ENCODE data around the gene THAP10. TPM values are rescaled to one million over a fixed set of nuclear protein-coding genes. Genes with fewer than 3 reads are reported as not detected.

THAP10 gene
- polyA plus RNA-seq, 3 donors, result 0.12 to 0.30 (median 0.15) TPM

DNA sequence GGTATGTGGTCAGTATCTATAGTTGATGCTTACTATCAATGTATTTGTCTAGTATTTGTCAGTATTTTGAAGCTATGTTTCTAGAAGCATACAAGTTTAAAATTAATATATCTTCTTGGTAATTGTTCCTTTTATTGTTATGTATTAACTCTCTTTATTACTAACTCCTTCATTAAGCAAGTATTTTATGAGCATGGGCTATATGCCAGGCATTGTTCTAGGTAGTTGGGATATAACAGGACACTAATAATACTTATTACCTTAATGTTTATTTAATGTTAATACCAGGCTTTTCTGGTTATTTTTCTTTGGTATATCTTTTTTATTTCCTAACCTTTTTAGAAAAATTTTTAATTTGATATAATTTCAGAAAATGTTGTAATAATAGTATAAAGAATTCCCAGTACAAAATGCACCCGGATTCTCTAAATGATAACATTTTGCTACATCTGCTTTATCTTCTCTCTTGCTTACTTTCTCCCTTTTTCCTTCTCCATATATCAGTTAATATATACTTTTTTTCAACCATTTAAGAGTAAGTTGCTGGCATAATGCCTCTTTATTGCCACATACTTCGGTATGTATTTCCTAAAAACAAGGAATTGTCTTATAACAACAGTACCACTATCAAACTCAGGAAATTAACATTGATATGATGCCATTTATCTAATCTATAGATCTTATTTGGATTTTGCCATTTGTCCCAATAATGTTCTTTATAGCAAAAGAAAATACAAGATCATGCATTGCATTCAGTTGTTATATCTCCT lies 31.3 kb upstream of the THAP10 start:
- no peaks in the 10 kb centered on the region for H3K36me3 ChIP-seq (replicated peaks in 1 of 2; ENCODE audit: control insufficient read depth in 1 of 2, insufficient read depth in 2 of 2, low read length in 2 of 2)
- H3K4me2 ChIP-seq (replicated peaks; ENCODE audit: extremely low read depth, low read length, poor library complexity, severe bottlenecking), result no peak overlapping the region
- H3K4me3 Mint-ChIP-seq, result no peak overlapping the region
- H3K4me3 ChIP-seq (replicated peaks in 1 of 3; ENCODE audit: low read depth in 2 of 3, low read length in 3 of 3), result no peak overlapping the region
- H3K27ac ChIP-seq (ENCODE audit: low read depth in 1 of 2, low read length in 2 of 2), result no peak overlapping the region
- H4K20me1 ChIP-seq (ENCODE audit: insufficient read depth, low read length), result no peaks in the 10 kb centered on the region
- H3K9ac ChIP-seq (ENCODE audit: insufficient read depth, low read length, poor library complexity, severe bottlenecking), result no peak overlapping the region
- H3K27me3 ChIP-seq (ENCODE audit: control insufficient read depth in 2 of 2, insufficient read depth in 2 of 2, low read length in 2 of 2), result no peaks in the 10 kb centered on the region
- intact Hi-C loops (cut with micrococcal nuclease), result no loop called here
- H2AFZ ChIP-seq (ENCODE audit: insufficient read depth, low read depth, low read length, poor library complexity, severe bottlenecking), result no peak overlapping the region
- H3K9me3 ChIP-seq (replicated peaks in 1 of 2; ENCODE audit: control insufficient read depth in 1 of 2, insufficient read depth in 1 of 2, low read length in 2 of 2), result no peaks in the 10 kb centered on the region
- peaks cover 0 to 7% (median 3%) of the 10 kb centered on the region in 7 donors for H3K9me3 Mint-ChIP-seq
- H3K27me3 Mint-ChIP-seq (ENCODE audit: low read depth in 3 of 3), result peaks cover 0 to 6% (median 5%) of the 10 kb centered on the region in 3 donors
- no CpG with 5 or more reads among the region's 2 CpGs for WGBS (ENCODE audit: insufficient coverage)
- no peaks in the 10 kb centered on the region for H3K79me2 ChIP-seq (ENCODE audit: insufficient read depth, low read length)
- H3K4me1 ChIP-seq (ENCODE audit: control insufficient read depth in 1 of 2, insufficient read depth in 2 of 2, low read length in 2 of 2), result no peaks in the 10 kb centered on the region
- H3K27ac Mint-ChIP-seq, result no peak overlapping the region
- TF ChIP-seq CTCF (IDR thresholded peaks at IDR 0.05), result no peak
- H3K4me1 Mint-ChIP-seq, result peaks cover 11% of the 10 kb centered on the region
- no peaks in the 10 kb centered on the region for H3K36me3 Mint-ChIP-seq
- DNase-seq, result no peak

- no peak for DNase-seq
- Histone ChIP-seq H3K4me2 (replicated peaks; ENCODE audit: extremely low read depth, low read length, poor library complexity, severe bottlenecking) (no peak overlapping the region), H3K27me3 (ENCODE audit: control insufficient read depth in 2 of 2, insufficient read depth in 2 of 2, low read length in 2 of 2) (no peaks in the 10 kb centered on the region), H3K9me3 (replicated peaks in 1 of 2; ENCODE audit: control insufficient read depth in 1 of 2, insufficient read depth in 1 of 2, low read length in 2 of 2) (peaks cover 8 to 11% of the 10 kb centered on the region in 2 donors), H3K79me2 (ENCODE audit: insufficient read depth, low read length) (no peaks in the 10 kb centered on the region), H2AFZ (ENCODE audit: insufficient read depth, low read depth, low read length, poor library complexity, severe bottlenecking) (no peak overlapping the region), H4K20me1 (ENCODE audit: insufficient read depth, low read length) (no peaks in the 10 kb centered on the region), H3K27ac (ENCODE audit: low read depth in 1 of 2, low read length in 2 of 2) (no peak overlapping the region), H3K4me3 (replicated peaks in 1 of 3; ENCODE audit: low read depth in 2 of 3, low read length in 3 of 3) (no peak overlapping the region), H3K4me1 (ENCODE audit: control insufficient read depth in 1 of 2, insufficient read depth in 2 of 2, low read length in 2 of 2) (no peaks in the 10 kb centered on the region), H3K36me3 (replicated peaks in 1 of 2; ENCODE audit: control insufficient read depth in 1 of 2, insufficient read depth in 2 of 2, low read length in 2 of 2) (no peaks in the 10 kb centered on the region), H3K9ac (ENCODE audit: insufficient read depth, low read length, poor library complexity, severe bottlenecking) (no peak overlapping the region)
- no peak for TF ChIP-seq CTCF (IDR thresholded peaks at IDR 0.05)
- peaks cover 0 to 15% (median 10%) of the 10 kb centered on the region in 7 donors for H3K9me3 Mint-ChIP-seq
- no peak overlapping the region for H3K4me3 Mint-ChIP-seq
- peaks cover 1 to 7% (median 4%) of the 10 kb centered on the region in 3 donors for H3K27me3 Mint-ChIP-seq (ENCODE audit: low read depth in 3 of 3)
- H3K36me3 Mint-ChIP-seq, result no peaks in the 10 kb centered on the region
- peaks cover 11% of the 10 kb centered on the region for H3K4me1 Mint-ChIP-seq
- H3K27ac Mint-ChIP-seq, result no peak overlapping the region
- intact Hi-C loops (cut with micrococcal nuclease), result no loop called here
- no CpG with 5 or more reads among the region's 2 CpGs for WGBS (ENCODE audit: insufficient coverage)
Observed at GRCh38 chr15:70922119-70922518, 29.9 kb upstream of the THAP10 start.
